HEK293 (cell line): ENCODE data around the gene POLR2C.

ENCODE experiments used
- CTCF ChIP-seq: fragments of 450-650 bp; formaldehyde crosslinking; IDR thresholded peaks from 2 replicates; pipeline ENCODE4 v1.5.1; 2016; ENCODE audit warnings: missing biosample characterization, missing genetic modification characterization
- PATZ1 ChIP-seq: fragments of 450-650 bp; formaldehyde crosslinking; IDR thresholded peaks from 2 replicates; pipeline ENCODE4 v1.5.1; 2016; ENCODE audit warnings: missing biosample characterization, missing genetic modification characterization
- ZBTB17 ChIP-seq: fragments of 450-650 bp; formaldehyde crosslinking; IDR thresholded peaks from 2 replicates; pipeline ENCODE4 v1.5.1; 2016; ENCODE audit warnings: missing biosample characterization, missing genetic modification characterization
- ZNF121 ChIP-seq: fragments of 450-650 bp; formaldehyde crosslinking; IDR thresholded peaks from 2 replicates; pipeline ENCODE4 v1.5.1; 2016; ENCODE audit warnings: missing biosample characterization, missing genetic modification characterization
- ZNF175 ChIP-seq: fragments of 450-650 bp; formaldehyde crosslinking; IDR thresholded peaks from 2 replicates; pipeline ENCODE4 v1.5.1; 2016; ENCODE audit warnings: missing biosample characterization, missing genetic modification characterization
- ZNF223 ChIP-seq: fragments of 450-650 bp; formaldehyde crosslinking; IDR thresholded peaks from 2 replicates; pipeline ENCODE4 v1.5.1; 2016; ENCODE audit warnings: missing biosample characterization, missing genetic modification characterization
- ZNF335 ChIP-seq: fragments of 450-650 bp; formaldehyde crosslinking; conservative IDR thresholded peaks from 2 replicates; pipeline ENCODE4 v1.5.1; 2016; ENCODE audit warnings: missing biosample characterization, missing genetic modification characterization
- ZNF510 ChIP-seq: fragments of 450-650 bp; formaldehyde crosslinking; IDR thresholded peaks from 2 replicates; pipeline ENCODE4 v1.5.1; 2018; ENCODE audit warnings: mild to moderate bottlenecking, missing genetic modification characterization, missing biosample characterization; ENCODE audit not compliant: insufficient replicate concordance
- ZSCAN4 ChIP-seq: fragments of 450-650 bp; formaldehyde crosslinking; IDR thresholded peaks from 2 replicates; pipeline ENCODE4 v1.5.1; 2017; ENCODE audit warnings: missing biosample characterization, missing genetic modification characterization

DNA sequence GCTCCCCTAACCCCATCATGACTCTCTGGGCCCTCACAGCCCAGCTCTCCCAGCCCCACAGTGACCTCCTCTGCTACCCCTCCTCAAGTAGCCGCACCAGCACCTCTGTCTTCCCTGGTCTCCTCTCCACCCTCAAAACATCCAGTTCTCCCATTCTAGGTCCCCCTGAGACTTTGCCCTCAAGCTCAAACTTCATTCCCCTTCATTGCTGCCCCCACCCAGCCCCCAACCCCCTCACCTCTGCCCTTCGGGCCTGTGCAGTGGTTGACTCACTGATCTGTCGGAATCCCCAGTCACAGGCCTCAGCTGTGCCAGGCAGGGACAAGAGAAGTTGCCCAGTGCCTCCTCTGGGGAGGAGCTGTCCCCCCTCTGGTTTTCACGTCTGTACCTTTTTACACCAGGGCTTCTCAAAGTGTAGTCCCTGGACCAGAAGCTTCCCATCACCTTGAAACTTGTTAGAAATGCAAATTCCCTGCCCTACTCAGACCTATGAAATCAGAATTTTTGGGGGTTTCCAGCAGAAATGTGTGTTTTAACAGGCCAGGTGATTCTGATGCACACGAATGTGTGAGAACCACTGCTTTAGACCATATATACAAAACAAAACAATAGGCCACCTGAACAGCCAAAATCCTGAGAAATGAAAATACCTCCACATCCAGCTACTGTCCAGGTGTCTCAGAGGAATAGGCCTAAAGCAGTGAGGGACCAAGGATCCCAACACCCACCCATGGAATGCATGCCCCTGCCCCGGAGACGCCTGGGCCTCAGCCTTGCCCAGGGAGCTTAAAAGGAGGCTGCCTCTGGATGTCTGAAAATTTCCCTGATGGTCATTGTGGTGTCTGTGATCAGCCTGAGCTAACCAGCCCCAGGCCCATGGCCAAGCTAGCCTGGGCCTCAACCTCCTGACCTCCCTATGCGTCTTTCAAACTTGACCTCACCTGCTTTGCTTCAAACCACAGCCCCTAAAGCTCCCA is 24.7 kb downstream of the POLR2C start:
- TF ChIP-seq ZNF223 (tag by site-specific recombination), result no peak
- TF ChIP-seq PATZ1 (tag by site-specific recombination), result peak; percentile 53; the same call in 1 of the 2 replicates
- no peak for TF ChIP-seq ZBTB17 (tag by site-specific recombination)
- TF ChIP-seq ZNF510 (tag by site-specific recombination), result no peak
- TF ChIP-seq CTCF, result no peak
- no peak; the same call in 1 of the 2 replicates for TF ChIP-seq ZNF335 (tag by site-specific recombination)
- no peak for TF ChIP-seq ZNF121 (tag by site-specific recombination)
- no peak for TF ChIP-seq ZNF175
- no peak for TF ChIP-seq ZSCAN4 (tag by site-specific recombination)
